ENCODE results near the gene ZNF763. TPM values are rescaled to one million over a fixed set of nuclear protein-coding genes. Genes with fewer than 3 reads are reported as not detected.
"Not testable (repeated sequence)": the region's sequence is repeated elsewhere in the genome, so short reads cannot be mapped to it uniquely, and the experiment has no call there.

The ZNF763 gene
- polyA plus RNA-seq, result 1 to 10 TPM in 2 of 3 donors, under 1 TPM in 1; 0.79 to 2.4 (median 2.0) TPM

DNA sequence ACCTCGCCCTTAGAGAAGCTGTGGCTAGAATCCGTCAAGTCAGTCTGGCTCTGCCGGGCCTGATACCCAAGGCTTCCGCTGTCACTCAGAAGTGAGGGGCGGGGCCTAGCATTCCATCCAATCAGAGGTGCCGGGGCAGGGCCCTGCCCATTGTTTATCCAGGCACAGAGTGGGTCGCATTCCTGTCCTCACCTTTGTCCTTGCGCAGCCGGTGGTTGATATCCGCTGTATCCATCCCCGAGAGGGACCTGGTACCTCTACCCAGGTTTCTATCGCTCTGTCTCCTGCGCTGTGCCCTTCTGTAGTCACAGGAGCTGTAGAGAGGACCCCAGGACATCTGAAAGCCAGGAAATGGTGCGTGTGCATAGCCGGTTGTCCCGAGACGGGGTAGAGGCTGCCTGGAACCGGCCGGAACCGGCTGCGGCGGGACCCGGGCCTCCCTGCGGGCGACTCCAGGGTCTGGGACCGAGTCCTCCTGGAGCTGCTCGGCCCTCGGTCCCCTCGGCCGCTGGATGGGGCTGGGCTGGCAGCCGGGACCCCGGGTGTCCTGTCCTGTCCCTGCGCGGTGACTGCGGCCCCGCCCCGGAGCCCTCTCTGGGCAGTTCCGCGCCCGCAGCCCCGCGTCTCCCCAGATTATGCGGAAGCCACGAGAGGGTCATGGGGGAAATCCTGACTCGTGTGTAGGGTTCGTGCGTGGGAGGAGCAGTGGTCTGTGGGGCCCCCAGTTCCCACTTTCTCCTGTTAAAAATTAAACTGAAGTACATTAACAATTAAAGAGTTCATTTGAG, at the start of gene ZNF763:
ZNF763 (plus strand) TSS at position 183 of the 788 bp plus-strand sequence; CDS start at position 352, 169 bp downstream.
- H3K27ac ChIP-seq (ENCODE audit: low read depth, low read length), result peak within 1 kb of the TSS; percentile 79
- 1% methylated on average over 45 to 47 of the region's 47 CpGs for WGBS, 3 donors

GRCh38 chr19:11921852-11922495, 42.9 kb upstream of the ZNF763 start:
- WGBS, 3 donors, result 18 to 45% (median 34%) methylated on average over 6 of the region's 6 CpGs
- H3K27ac ChIP-seq (ENCODE audit: low read depth, low read length), result no peak overlapping the region

DNA sequence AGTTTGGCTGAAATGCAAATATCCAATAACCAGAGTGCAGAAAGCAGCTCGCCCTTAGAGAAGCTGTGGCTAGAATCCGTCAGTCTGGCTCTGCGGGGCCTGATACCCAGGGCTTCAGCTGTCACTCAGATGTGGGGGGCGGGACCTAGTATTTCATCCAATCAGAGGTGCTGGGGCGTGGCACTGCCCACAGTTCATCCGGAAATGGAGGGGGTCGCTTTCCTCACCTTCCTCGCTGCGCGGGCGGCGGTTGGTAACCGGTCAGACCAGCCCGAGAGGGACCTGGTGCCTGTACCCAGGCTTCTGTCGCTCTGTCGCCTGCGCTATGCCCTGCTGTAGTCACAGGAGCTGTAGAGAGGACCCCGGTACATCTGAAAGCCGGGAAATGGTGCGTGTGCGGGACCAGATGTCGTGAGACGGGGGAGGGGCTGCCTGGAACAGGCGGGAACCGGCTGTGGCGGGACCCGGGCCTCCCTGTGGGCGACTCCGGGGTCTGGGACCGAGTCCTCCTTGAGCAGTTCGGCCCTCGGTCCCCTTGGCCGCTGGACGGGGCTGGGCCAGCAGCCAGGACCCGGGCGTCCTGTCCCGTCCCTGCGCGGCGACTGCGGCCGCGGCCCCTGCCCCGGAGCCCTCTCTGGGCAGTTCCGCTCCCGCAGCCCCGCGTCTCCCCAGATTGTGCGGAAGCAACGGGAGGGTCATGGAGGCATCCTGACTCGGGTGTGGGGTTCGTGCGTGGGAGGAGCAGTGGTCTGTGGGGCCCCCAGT, 39.8 kb upstream of the ZNF763 start, which contains the start of gene ZNF700:
ZNF700 (plus strand) TSS at position 222 of the 765 bp plus-strand sequence; CDS start at position 326, 104 bp downstream.
- WGBS, 3 donors, result 0% methylated on average over 44 to 53 of the region's 53 CpGs
- H3K27ac ChIP-seq (ENCODE audit: low read depth, low read length), result peak within 1 kb of the TSS; percentile 79

- WGBS, 3 donors, result 4 to 7% (median 7%) methylated on average over 10 of the region's 10 CpGs
- peak overlapping the region; percentile 52 for H3K27ac ChIP-seq (ENCODE audit: low read depth, low read length)
Measured at GRCh38 chr19:11925651-11926187, 39.1 kb upstream of the ZNF763 start.

DNA sequence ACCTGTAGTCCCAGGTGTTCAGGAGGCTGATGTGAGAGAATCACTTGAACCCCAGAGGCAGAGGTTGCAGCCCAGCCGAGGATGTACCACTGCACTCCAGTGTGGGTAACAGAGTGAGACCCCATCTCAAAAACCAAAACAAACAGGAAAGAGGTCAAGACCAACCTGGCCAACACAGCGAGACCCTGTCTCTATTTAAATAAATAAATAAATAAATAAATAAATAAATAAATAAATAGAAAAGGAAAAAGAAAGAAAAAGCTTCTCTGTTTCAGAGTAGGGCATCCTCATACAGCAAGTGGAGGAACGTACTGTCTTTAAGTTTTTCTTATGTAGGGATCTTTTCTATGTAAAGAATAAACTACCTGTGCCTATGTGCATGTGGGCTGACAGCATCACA, 37.6 kb upstream of the ZNF763 start:
- no peak overlapping the region for H3K27ac ChIP-seq (ENCODE audit: low read depth, low read length)
- WGBS, 3 donors, result 90 to 98% (median 96%) methylated on average over 3 of the region's 3 CpGs

- 76 to 94% (median 82%) methylated on average over 3 of the region's 3 CpGs for WGBS, 3 donors
Measured at GRCh38 chr19:11931051-11931450, 33.8 kb upstream of the ZNF763 start.

DNA sequence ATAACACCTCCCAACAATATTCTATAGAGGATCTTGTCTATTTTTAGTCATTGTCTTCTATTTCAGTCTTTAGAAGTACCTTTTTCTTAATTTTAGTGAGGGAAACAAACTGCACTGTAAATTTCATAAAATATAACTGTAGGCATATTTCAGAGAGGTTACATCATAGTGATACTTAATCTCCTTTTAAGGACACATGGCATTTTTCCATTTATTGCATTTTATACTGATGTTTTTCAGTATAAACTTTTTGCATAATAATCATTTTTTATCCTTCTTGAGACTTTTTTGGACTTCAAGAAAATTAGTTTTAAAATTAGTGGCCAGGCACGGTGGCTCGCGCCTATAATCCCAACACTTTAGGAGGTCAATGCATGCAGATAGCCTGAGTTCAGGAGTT, 33.3 kb upstream of the ZNF763 start:
- 97% methylated on average over 3 of the region's 3 CpGs for WGBS, 3 donors

More at GRCh38 chr19:11931051-11931450, 33.8 kb upstream of the ZNF763 start:
- no peak overlapping the region for H3K27ac ChIP-seq (ENCODE audit: low read depth, low read length)

DNA sequence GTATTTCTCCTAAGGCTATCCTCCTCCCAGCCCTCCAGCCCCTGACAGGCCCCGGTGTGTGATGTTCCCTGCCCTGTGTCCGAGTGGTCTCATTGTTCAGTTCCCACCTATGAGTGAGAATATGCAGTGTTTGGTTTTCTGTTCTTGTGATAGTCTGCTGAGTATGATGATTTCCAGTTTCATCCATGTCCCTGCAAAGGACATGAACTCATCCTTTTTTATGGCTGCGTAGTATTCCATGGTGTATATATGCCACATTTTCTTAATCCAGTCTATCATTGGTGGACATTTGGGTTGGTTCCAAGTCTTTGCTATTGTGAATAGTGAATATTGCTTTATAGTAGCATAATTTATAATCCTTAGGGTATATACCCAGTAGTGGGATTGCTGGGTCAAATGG, 29.0 kb upstream of the ZNF763 start:
- 97 to 99% (median 99%) methylated on average over 3 of the region's 3 CpGs for WGBS, 3 donors
- H3K27ac ChIP-seq (ENCODE audit: low read depth, low read length), result not testable (repeated sequence)

More for the DNA sequence above, 33.3 kb upstream of the ZNF763 start:
- H3K27ac ChIP-seq (ENCODE audit: low read depth, low read length), result no peak overlapping the region

GRCh38 chr19:11938383-11938782, 26.5 kb upstream of the ZNF763 start:
- WGBS, 3 donors, result 94 to 98% (median 98%) methylated on average over 3 of the region's 3 CpGs
- not testable (repeated sequence) for H3K27ac ChIP-seq (ENCODE audit: low read depth, low read length)

- WGBS, 3 donors, result 92 to 98% (median 98%) methylated on average over 18 to 29 of the region's 29 CpGs
- not testable (repeated sequence) for H3K27ac ChIP-seq (ENCODE audit: low read depth, low read length)
Measured at GRCh38 chr19:11941361-11941887, 23.4 kb upstream of the ZNF763 start.

DNA sequence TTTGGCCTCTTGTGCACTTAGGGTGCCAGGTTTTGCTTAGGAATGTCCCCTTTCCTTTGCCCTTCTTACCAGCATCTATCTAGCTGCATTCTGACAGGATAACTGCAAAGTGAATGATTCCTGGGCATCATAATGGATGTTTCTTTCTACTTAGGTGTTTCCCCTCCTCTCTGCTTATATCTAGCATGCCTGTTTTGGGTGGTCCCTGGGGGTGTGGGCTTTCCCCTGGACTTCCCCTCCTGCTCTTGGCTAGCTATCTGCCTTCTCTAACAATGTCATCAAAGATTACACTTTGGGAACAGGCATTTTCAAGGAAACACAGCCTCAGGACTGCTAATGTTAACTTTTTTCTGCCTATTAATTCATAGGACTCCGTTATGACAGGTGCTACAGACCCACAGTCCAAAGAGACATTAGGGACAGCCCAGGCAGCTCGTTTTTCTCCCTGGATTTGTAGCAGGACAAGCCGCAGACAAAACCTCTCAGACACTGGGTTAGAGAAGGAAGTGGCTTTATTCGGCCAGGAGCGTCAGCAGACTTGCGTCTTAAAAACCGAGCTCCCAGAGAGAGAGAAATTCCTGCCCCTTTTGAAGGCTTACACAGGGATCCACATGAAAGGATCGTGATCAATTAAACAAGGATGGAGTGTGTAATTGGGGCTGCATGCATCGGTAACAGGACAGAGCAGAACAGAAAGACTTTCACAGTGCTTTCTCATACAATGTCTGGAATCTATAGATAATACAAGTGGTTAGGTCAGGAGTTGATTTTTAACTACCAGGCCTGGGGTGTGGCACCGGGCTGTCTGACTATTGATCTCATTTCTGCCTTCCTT, 22.6 kb upstream of the ZNF763 start:
- H3K27ac ChIP-seq (ENCODE audit: low read depth, low read length), result no peak overlapping the region
- WGBS, 3 donors, result 97% methylated on average over 10 of the region's 10 CpGs

DNA sequence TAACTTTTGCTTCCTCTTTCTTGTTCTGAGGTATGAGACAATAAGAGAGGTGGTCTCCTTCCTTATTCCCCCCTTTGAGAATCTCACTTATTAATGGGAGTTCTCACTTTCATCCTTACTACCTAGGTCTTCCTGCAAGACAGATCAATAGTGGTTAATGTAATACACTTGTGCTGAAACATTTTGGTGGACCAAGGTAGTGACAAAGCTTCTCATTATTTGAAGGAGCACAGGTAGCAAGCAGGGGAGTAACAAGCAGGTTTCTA, 22.1 kb upstream of the ZNF763 start:
- H3K27ac ChIP-seq (ENCODE audit: low read depth, low read length), result no peak overlapping the region

DNA sequence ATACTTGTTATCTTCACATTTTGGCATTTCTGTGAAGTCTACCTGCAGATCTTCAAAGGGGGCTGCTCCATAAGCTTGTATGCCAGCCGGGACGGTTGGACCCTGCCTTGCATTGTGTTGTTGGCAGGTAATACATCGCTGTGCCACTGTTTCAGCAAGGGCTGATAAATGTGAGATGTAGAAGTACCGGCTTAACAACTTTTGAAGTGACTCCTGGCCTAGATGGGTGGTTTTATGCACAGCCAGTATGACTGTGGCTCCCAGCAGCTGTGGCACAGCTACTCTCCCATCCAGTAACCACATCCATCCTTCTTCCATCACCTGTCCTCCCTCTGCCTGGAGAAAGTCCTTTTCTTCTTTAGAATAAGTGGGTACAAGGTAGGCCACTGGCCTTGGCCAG, 20.2 kb upstream of the ZNF763 start:
- 97 to 99% (median 99%) methylated on average over 4 of the region's 4 CpGs for WGBS, 3 donors

DNA sequence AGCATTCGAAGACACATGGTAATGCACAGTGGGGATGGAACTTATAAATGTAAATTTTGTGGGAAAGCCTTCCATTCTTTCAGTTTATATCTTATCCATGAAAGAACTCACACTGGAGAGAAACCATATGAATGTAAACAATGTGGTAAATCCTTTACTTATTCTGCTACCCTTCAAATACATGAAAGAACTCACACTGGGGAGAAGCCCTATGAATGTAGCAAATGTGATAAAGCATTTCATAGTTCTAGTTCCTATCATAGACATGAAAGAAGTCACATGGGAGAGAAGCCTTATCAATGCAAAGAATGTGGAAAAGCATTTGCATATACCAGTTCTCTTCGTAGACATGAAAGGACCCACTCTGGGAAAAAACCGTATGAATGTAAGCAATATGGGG, 16.2 kb upstream of the ZNF763 start:
- H3K27ac ChIP-seq (ENCODE audit: low read depth, low read length), result no peak overlapping the region
- 99 to 100% (median 99%) methylated on average over 3 of the region's 3 CpGs for WGBS, 3 donors

More for the DNA sequence above, 20.2 kb upstream of the ZNF763 start:
- no peak overlapping the region for H3K27ac ChIP-seq (ENCODE audit: low read depth, low read length)

DNA sequence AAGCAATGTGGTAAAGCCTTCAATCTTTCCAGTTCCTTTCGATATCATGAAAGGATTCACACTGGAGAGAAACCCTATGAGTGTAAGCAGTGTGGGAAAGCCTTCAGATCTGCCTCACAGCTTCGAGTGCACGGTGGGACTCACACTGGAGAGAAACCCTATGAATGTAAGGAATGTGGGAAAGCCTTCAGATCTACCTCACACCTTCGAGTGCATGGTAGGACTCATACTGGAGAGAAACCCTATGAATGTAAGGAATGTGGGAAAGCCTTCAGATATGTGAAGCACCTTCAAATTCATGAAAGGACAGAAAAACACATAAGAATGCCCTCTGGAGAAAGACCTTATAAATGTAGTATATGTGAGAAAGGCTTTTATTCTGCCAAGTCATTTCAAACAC, 15.6 kb upstream of the ZNF763 start:
- H3K27ac ChIP-seq (ENCODE audit: low read depth, low read length), result no peak overlapping the region
- 96 to 99% (median 99%) methylated on average over 4 of the region's 4 CpGs for WGBS, 3 donors

DNA sequence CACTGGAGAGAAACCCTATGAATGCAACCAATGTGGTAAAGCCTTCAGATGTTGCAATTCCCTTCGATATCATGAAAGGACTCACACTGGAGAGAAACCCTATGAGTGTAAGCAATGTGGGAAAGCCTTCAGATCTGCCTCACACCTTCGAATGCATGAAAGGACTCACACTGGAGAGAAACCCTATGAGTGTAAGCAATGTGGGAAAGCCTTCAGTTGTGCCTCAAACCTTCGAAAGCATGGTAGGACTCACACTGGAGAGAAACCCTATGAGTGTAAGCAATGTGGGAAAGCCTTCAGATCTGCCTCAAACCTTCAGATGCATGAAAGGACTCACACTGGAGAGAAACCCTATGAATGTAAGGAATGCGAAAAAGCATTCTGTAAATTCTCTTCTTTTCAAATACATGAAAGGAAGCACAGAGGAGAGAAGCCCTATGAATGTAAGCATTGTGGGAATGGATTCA, 15.2 kb upstream of the ZNF763 start:
- WGBS, 3 donors, result 95 to 99% (median 99%) methylated on average over 4 of the region's 4 CpGs
- H3K27ac ChIP-seq (ENCODE audit: low read depth, low read length), result not testable (repeated sequence)

- H3K27ac ChIP-seq (ENCODE audit: low read depth, low read length), result no peak overlapping the region
- WGBS, 3 donors, result 97 to 99% (median 98%) methylated on average over 5 of the region's 5 CpGs
Measured at GRCh38 chr19:11950312-11950711, 14.5 kb upstream of the ZNF763 start.
